ENCODE measurements around the gene FBXW4.
A peak's percentile ranks its signal among the peaks of the same experiment; 100 is the strongest.

FBXW4 gene

GRCh38 chr10:101695404-101695890 is 477 bp upstream of the FBXW4 start:
- no peak for DNase-seq

GRCh38 chr10:101693978-101694673 is 844 bp downstream of the FBXW4 start:
- DNase-seq = peak; percentile 70

- no peak for DNase-seq
Observed at GRCh38 chr10:101693651-101693977, 1.4 kb downstream of the FBXW4 start.

- no peak for DNase-seq
Observed at GRCh38 chr10:101691081-101691480, 3.9 kb downstream of the FBXW4 start.

GRCh38 chr10:101690461-101690860 is 4.5 kb downstream of the FBXW4 start:
- no peak for DNase-seq

GRCh38 chr10:101687071-101687658 is 7.8 kb downstream of the FBXW4 start:
- DNase-seq = no peak

- no peak for DNase-seq
Observed at GRCh38 chr10:101686133-101686925, 8.6 kb downstream of the FBXW4 start.

- no peak for DNase-seq
Observed at GRCh38 chr10:101684782-101685181, 10.2 kb downstream of the FBXW4 start.

GRCh38 chr10:101683276-101683675 is 11.7 kb downstream of the FBXW4 start:
- no peak for DNase-seq

GRCh38 chr10:101682172-101682825 is 12.7 kb downstream of the FBXW4 start:
- DNase-seq = no peak

- no peak for DNase-seq
Observed at GRCh38 chr10:101676565-101676964, 18.4 kb downstream of the FBXW4 start.

- DNase-seq = no peak
Observed at GRCh38 chr10:101675115-101675514, 19.9 kb downstream of the FBXW4 start.

GRCh38 chr10:101672536-101672935 is 22.4 kb downstream of the FBXW4 start:
- no peak for DNase-seq

GRCh38 chr10:101671453-101671852 is 23.5 kb downstream of the FBXW4 start:
- DNase-seq = no peak

GRCh38 chr10:101670635-101671034 is 24.3 kb downstream of the FBXW4 start:
- no peak for DNase-seq

- no peak for DNase-seq
Observed at GRCh38 chr10:101669181-101669580, 25.8 kb downstream of the FBXW4 start.

GRCh38 chr10:101668566-101668965 is 26.4 kb downstream of the FBXW4 start:
- no peak for DNase-seq

GRCh38 chr10:101666083-101666482 is 28.9 kb downstream of the FBXW4 start:
- DNase-seq = no peak

- no peak for DNase-seq
Observed at GRCh38 chr10:101663097-101663496, 31.9 kb downstream of the FBXW4 start.

GRCh38 chr10:101660256-101660655 is 34.7 kb downstream of the FBXW4 start:
- DNase-seq = no peak

GRCh38 chr10:101658975-101659374 is 36.0 kb downstream of the FBXW4 start:
- DNase-seq = no peak

- no peak for DNase-seq
Observed at GRCh38 chr10:101656890-101657289, 38.1 kb downstream of the FBXW4 start.

- no peak for DNase-seq
Observed at GRCh38 chr10:101655570-101655969, 39.4 kb downstream of the FBXW4 start.

Data from CD4-positive, alpha-beta T cell treated with Interleukin-17A for 1 hour (primary cell).